ENCODE measurements around the gene TMEM127. TPM values are rescaled to one million over a fixed set of nuclear protein-coding genes. Genes with fewer than 3 reads are reported as not detected.
"Not testable (repeated sequence)": the region's sequence is repeated elsewhere in the genome, so short reads cannot be mapped to it uniquely, and the experiment has no call there.

The TMEM127 gene
- total RNA-seq, 1 experiment from 2014 or later: 23.0 TPM

DNA sequence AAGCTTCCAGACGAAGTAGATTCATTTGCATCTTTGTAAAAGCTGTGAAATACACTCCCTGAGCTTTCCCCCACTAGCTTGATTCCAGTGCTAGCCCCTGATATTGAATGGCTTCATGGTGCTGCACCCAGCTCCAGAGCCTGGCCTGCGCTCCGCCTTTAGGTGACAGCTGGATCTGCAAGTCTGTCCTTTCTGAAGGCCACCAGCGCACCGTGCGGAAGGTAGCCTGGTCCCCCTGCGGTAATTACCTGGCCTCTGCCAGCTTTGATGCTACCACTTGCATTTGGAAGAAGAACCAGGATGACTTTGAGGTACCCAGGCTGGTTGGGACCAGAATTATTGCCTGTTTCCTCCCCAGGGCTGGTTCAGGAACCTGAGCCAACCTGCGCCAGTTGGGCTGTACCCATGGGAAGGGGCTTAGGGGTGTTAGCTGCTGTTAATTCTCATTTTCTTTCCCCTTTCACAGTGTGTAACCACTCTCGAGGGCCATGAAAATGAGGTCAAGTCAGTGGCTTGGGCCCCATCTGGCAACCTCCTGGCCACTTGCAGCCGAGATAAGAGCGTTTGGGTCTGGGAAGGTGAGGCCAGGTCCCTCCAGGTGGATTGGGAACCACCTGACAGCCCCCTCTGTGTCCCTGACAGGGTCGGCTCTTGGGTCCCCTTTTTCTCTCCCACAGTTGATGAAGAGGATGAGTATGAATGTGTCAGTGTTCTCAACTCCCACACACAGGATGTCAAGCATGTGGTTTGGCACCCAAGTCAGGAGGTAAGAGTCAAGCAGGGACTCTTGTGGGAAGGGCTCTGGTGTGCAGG is 1.6 kb upstream of the TMEM127 start:
- in situ Hi-C loops (cut with HindIII; ENCODE audit: low pct_unique_long_range_greater_than_20kb, low sequenced_read_pairs): no loop called here
- DNase-seq (ENCODE audit: low read depth, low spot score): peak; percentile 41

DNA sequence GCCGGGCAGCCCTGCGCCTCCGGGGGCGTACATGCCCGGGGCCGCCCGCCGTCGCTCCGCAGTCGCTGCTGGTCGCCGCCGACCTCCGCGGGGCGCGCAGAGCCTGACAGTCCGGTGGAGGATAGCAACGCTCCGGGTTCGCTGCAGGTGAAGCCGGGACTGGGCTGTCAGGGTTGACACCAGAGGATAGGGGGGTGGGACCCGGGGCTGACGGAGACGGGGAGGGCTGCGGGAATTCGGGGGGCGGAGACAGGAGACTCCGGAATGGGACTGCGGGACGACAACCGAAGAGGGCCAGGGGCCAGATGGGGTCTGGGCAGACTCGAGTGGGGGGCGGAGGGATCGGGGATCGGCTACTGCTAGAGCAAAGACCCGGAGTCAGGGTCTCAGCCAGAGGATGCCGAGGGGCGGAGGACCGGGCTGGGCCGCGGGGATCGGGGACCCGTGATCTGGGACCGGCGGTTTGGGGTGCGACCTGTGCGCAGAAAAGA is 403 bp downstream of the TMEM127 start:
- no peak for DNase-seq (ENCODE audit: low read depth, low spot score)
- in situ Hi-C loops (cut with HindIII; ENCODE audit: low pct_unique_long_range_greater_than_20kb, low sequenced_read_pairs): no loop called here

DNA sequence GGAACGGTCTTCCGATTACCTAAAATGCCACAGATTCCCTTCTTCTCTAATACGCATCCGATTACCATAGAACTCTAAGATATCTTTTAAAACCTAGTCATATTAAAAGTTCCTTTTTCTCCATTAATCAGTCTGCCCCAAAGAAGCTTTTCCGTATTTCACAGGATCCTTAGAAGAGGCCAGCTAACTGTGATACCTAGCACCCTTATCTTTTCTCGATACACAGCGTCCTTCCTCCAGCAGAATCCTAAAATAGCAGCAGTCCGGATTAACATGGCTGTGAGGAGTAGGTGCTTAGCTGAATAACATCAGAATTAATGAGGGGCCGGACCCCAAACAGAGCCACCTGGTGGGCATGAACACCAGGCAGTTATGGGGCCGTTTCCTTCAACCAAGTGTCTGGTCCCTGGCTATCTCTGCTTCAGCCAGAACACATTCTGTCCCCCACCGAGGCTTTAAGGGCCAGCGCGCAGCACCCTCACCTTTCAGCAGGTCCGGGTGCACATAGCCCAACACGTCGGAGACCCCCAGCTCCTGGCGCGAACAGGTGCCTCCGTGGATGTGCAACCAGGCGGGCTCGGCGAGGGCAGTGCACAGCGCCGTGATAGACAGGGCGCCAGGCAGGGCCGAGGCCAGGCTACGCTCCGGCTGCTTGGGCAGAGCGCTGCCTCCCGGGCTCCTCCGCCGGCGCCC is 995 bp downstream of the TMEM127 start:
- peak; percentile 19 for DNase-seq (ENCODE audit: low read depth, low spot score)
- in situ Hi-C loops (cut with HindIII; ENCODE audit: low pct_unique_long_range_greater_than_20kb, low sequenced_read_pairs): no loop called here

DNA sequence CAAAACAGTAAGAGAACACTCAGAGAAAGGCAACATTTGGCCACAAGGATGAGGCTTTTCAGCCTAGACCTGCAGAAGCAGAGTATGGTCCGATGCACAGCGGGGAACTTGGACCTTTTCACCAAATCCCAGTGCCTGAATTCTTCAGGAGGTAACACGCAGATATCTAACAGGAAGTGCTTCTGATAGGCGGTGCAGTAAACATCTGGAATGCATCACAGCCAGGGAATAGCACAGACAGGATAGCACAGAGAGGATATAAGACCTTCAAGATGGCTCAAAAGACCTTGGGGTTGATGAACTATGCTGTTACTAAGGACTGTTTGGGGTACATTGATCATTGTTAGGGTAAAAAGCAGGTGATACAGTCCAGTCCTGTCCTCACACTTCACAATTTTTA is 1.7 kb downstream of the TMEM127 start:
- in situ Hi-C loops (cut with HindIII; ENCODE audit: low pct_unique_long_range_greater_than_20kb, low sequenced_read_pairs): no loop called here

DNA sequence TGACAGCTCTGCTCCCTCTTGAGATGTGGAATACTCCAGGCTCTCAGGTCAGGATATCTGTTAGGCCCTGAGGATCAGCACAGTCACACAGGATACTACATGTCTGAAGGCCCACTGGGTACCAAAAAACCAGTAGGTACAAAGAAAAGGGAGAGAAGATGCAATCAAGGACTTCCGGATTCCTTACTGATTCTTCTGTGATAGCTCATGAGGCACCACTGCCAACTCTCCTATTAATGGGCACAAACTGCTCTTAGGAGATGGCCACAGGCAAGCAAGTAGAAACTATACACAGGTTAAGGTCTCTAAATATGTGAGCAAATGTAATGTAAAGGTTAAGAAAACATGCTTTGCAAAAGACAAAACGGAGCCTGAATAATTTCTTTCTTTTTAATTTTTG is 3.5 kb downstream of the TMEM127 start:
- DNase-seq (ENCODE audit: low read depth, low spot score): no peak
- in situ Hi-C loops (cut with HindIII; ENCODE audit: low pct_unique_long_range_greater_than_20kb, low sequenced_read_pairs): no loop called here

More for the DNA sequence above, 1.7 kb downstream of the TMEM127 start:
- no peak for DNase-seq (ENCODE audit: low read depth, low spot score)

DNA sequence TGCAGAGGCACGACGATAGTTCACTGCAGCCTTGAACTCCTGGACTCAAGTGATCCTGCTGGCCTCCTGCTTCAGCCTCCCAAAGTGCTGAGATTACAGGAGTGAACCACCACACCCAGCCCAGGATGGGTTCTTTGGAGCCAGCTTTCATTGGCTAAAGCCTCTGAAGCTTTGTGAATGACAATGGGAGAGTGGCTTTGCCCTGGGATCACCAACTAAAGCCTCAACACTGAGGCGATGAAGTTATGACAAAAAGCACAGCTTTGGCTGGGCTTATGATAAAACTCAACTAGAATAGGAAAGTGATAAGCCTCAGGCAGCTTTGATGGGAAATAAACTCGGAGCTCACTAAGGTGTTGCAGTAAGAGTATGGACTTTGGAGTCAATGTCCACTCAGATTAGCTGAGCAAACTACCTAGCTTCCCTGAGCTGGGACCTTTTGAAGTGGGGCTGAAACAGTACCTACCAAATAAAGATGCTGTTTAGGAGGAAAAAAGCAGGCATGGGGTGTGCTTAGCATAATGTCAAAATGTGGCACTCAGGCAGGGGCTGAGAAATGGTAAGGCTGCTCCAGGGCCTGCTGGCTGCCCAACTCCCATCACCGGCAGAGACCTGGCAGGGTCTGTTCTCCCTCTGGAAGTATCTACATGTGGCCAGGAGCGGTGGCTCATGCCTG is 4.3 kb downstream of the TMEM127 start:
- DNase-seq (ENCODE audit: low read depth, low spot score): no peak
- in situ Hi-C loops (cut with HindIII; ENCODE audit: low pct_unique_long_range_greater_than_20kb, low sequenced_read_pairs): no loop called here

DNA sequence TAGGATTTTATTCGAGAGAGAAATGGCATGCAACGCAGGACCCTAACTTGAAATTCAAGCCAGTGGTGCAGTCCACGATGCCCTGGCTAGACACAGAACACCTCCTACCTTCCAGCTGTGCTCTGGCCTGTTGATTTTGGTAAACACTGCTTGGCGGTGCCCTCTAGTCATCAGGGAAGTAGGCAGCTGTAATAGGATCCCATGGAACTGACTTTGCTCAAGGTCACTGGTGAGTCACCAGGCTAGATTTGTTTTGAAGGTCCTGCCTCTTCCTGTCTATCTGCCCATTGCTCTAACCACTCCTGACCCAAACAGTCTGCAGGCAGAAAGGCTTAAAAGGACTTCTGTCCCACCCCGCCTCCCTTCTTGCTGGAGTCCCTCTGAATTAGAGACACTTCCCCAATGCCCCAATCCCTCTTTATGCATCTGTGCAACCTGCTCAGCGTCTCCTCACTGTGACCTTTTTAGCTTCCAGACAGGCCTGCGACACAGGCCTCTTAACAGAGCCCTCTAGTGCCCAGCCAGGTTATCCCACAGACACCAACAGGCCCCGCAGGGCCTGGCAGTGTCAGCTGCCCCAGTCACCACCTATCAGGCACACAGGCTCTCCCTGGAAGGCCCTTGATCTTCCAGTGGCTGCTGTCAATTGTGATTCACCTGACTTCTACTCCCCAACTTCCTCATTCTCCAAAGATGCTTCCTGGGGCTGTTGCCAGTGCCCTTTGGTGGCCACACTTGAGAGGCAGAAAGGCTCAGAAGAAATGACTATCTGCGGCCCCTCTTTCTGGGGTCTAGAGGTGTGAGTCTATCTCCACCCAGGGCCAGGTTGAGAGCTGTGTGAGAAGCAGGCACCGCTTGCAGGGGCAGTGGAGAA is 5.2 kb downstream of the TMEM127 start:
- in situ Hi-C loops (cut with HindIII; ENCODE audit: low pct_unique_long_range_greater_than_20kb, low sequenced_read_pairs): no loop called here
- peak; percentile 81 for DNase-seq (ENCODE audit: low read depth, low spot score)

DNA sequence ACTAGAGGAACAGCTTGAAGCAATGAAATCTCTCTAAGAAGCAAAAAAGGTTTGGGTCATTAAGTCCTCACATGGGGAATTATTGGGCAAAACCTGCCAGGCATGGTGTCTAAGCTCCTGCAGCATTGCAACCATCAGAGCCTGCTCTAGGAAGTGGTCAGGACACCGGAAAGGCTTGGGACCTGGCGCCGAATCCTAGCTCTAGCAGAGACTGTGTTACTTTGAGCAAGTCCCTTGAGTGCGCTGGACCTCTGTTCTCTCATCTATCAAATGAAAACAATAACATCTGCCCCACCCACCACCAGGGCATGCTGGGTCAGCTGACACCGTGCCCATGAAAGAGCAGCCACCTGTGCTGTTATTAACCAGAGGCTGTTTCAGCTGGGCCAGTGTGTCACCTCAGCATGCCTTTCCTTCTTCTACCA is 6.3 kb downstream of the TMEM127 start:
- no peak for DNase-seq (ENCODE audit: low read depth, low spot score)
- in situ Hi-C loops (cut with HindIII; ENCODE audit: low pct_unique_long_range_greater_than_20kb, low sequenced_read_pairs): no loop called here

DNA sequence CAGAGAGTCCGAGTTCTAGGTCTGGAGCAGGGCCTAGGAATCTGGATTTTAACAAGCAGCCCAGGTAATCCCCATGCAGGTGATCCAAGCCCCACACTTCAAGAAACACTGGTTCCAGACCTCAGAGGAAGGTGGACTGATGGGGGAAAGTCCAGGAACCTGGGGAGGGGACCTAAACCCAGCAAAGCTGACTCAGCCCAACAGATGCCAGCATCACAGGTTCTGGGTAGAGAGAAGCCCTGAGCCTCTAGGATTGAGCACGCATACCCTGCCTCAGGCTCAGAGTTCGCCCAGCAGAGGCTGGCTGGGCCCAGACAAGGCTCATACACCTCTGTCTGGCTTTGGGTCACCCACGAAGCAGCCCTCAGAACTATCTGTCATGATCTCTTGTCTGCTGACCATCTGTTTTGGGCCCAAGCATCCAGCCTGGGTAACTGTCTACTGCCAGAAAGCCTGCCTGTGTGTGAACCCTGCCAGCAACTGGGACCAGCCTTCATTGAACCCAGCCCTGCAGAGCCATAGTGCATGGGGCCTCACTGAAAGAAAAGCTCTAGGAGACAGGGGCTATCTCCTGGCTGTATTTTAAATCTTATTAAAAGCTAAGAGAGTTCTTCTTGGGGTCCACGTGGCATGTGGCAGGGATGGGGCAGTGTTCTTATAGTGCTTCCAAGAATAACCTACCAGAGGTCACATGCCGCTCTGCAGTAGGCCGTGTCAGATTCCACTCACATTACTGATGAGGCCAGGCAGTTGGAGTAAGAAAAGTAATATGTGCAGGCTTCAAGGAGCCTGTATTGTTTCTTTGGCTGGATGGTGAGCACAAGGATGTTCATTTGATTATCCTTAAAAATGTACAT is 7.4 kb downstream of the TMEM127 start:
- in situ Hi-C loops (cut with HindIII; ENCODE audit: low pct_unique_long_range_greater_than_20kb, low sequenced_read_pairs): no loop called here
- no peak for DNase-seq (ENCODE audit: low read depth, low spot score)

DNA sequence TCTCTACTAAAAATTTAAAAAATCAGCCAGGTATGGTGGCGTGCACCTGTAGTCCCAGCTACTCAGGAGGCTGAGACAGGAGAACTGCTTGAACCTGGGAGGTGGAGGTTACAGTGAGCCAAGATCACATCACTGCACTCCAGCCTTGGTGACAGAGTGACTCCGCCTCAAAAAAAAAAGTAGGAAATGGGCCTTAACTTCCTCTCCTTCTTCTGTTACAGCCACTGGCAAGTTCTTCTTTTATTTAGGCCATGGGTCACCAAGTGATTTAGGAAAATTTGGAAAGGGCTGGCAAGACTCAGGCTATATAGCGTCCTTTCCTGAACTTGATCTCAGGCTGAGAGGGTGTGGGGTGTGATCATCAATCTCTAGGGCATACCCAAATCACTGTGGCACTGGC is 8.1 kb downstream of the TMEM127 start:
- DNase-seq (ENCODE audit: low read depth, low spot score); in situ Hi-C loops (cut with HindIII; ENCODE audit: low pct_unique_long_range_greater_than_20kb, low sequenced_read_pairs): not testable (repeated sequence)

DNA sequence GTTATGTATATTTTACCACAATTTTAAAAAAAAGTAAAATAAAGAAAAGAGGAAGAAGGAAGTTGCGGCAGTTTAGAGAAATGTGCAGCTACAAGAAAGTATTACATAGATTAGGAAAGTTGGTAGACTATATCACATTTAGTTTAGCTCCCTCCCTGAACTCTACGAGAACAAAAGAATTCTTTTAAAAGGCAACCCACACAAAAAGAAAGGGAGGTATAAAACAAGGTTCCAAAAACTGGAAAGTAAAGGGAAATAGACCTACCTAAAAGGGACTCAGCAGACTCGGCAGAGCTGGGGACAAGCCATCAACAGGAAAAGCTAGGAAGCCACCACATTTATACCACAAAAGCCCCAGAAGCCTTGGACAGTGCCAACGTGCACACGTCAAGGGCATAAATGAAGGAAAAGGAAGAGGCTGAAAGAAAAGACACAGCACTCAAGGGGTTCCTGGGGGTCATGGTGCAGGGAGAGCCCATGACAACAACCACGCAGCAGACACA is 9.1 kb downstream of the TMEM127 start:
- DNase-seq (ENCODE audit: low read depth, low spot score): no peak
- in situ Hi-C loops (cut with HindIII; ENCODE audit: low pct_unique_long_range_greater_than_20kb, low sequenced_read_pairs): no loop called here

DNA sequence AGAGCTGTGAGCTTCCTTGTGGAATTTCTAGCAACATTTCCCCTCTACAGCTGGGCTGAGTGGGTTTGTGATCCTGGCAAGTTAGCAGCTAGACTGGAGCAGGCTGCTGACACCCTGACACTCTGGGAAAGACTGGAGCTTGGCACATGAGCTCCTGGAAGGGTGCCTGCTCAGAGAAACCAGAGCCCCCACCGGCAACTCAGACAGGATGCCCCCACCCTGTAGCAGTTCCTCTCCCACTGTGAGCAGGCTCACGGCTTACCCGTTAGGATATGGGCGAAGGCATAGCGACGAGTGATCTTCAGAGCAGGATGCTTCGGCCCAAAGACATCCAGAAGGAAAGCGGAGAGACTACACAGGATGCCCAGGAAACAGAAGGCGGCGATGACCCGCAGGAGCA is 11.2 kb downstream of the TMEM127 start:
- DNase-seq (ENCODE audit: low read depth, low spot score): no peak
- in situ Hi-C loops (cut with HindIII; ENCODE audit: low pct_unique_long_range_greater_than_20kb, low sequenced_read_pairs): no loop called here

DNA sequence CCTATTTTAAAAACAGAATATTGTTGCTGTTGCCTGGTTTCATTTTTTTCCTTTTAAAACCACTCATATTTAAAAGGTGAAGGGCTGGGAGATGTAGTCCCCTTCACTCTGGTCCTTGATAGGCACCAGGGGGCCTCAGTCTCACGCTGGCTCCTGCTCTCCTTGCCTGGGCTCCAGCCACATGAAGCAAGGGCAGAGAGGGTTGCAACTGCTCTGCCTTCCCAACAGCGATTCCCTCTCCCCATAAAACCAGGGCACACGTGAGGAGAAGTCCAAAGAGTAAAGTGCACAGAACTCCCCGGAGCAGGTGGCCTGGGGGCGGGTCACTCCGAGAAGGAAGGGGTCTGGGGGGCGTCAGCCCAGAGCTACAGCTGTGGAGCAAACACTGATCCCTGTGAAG is 12.8 kb downstream of the TMEM127 start:
- no peak for DNase-seq (ENCODE audit: low read depth, low spot score)
- in situ Hi-C loops (cut with HindIII; ENCODE audit: low pct_unique_long_range_greater_than_20kb, low sequenced_read_pairs): no loop called here

DNA sequence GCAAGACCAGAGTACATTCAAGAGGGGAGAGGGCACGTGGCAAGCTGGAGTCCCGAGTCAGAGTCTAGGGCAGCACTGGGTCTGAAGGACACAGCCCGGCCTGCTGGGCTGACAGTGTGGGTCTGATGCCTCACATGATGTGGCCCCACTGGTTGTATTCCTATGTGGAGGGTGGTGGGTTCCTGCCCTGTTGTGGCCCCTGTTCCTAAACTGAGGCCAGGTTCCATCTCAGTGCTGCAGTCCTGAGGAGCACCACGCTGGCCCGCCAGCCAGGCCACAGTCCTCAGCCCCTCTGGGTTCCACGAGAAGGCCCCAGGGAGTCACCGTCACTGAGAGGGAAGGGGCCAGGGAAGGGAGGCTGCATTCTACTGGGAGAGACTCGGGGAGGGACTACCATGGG is 13.3 kb downstream of the TMEM127 start:
- in situ Hi-C loops (cut with HindIII; ENCODE audit: low pct_unique_long_range_greater_than_20kb, low sequenced_read_pairs): no loop called here
- no peak for DNase-seq (ENCODE audit: low read depth, low spot score)

DNA sequence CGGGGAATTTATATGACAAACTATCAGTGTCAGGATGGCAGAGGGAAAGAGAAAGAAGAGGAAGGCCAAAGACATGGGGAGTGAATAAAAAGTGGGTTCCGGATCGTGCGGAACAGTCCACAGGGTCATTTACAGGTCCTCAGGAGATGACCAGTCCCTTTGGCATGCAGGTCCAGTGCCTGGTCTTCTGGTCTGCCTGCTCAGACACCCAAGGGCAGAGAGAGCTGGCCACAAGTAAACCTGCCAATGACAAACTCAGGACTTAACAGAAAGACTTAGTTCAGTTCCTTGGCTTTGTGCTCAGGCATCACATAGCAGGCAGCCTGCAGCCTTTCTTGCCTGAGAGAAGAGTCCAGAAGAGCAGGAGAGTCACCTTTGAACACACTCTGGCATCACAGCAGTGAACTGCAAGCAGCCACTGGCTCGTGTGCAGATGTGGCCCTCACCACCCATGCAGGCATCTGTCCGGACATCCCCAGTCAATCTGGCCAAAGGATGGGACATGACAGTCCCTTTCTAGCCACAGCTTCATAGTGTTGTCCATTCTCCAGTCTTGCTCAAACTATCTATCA is 14.0 kb downstream of the TMEM127 start:
- in situ Hi-C loops (cut with HindIII; ENCODE audit: low pct_unique_long_range_greater_than_20kb, low sequenced_read_pairs): no loop called here
- DNase-seq (ENCODE audit: low read depth, low spot score): peak; percentile 59

DNA sequence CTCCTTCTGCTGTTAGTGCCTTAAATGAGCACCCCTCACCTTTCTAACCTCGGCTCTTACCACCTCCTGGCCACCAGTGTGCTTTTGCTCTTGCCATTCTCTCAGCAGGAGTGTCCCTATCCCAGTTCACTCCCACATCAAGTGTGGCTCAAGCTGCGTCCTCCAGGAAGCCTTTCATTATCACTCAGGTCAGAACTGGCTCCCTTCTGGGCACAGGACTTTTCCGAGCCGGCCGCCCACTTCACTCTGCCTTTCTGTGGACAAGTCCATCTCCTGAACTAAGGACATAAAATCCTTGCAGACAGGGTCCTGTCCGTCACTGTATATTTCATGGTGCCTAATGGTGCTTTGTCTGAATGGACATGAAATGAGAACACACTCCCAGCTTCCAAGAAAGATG is 15.6 kb downstream of the TMEM127 start:
- in situ Hi-C loops (cut with HindIII; ENCODE audit: low pct_unique_long_range_greater_than_20kb, low sequenced_read_pairs): no loop called here
- DNase-seq (ENCODE audit: low read depth, low spot score): no peak

Data from SK-MEL-5 (cell line).